Liver (tissue), 9 donors: ENCODE data around the gene CEACAM18. TPM values are rescaled to one million over a fixed set of nuclear protein-coding genes. Genes with fewer than 3 reads are reported as not detected.

Experiments
- DNase-seq: peaks from one replicate; pipeline ENCODE4 v3.0.0-alpha.2; 2017; ENCODE audit warnings: low spot score
- H3K27ac ChIP-seq, 2 donors: one replicate each; pipeline ENCODE4 v1.7.0; 2013; ENCODE audit warnings: inconsistent platforms in 2 of 2, low read length in 2 of 2, control low read depth in 1 of 2, low read depth in 1 of 2, mild to moderate bottlenecking in 1 of 2
- H3K27me3 ChIP-seq, 4 donors: one replicate each; pipeline versions ENCODE4 v1.6.1 to v1.7.0; 2013; ENCODE audit warnings: low read length in 3 of 4, inconsistent platforms in 1 of 4, mild to moderate bottlenecking in 1 of 4, moderate library complexity in 1 of 4; ENCODE audit not compliant: control insufficient read depth in 4 of 4, insufficient read depth in 4 of 4
- H3K36me3 ChIP-seq, 4 donors: one replicate each; pipeline versions ENCODE4 v1.6.1 to v1.7.0; 2013; ENCODE audit warnings: low read length in 3 of 4, mild to moderate bottlenecking in 3 of 4, low read depth in 1 of 4, moderate library complexity in 1 of 4; ENCODE audit not compliant: control insufficient read depth in 4 of 4, insufficient read depth in 3 of 4
- H3K4me1 ChIP-seq, 4 donors: one replicate each; pipeline versions ENCODE4 v1.6.1 to v1.7.0; 2013; ENCODE audit warnings: low read length in 3 of 4, mild to moderate bottlenecking in 3 of 4, moderate library complexity in 1 of 4; ENCODE audit not compliant: control insufficient read depth in 4 of 4, insufficient read depth in 4 of 4
- H3K4me3 ChIP-seq, 3 donors: one replicate each; pipeline versions ENCODE4 v1.6.1 to v1.7.0; 2013; ENCODE audit warnings: low read length in 3 of 3, control low read depth in 1 of 3, low read depth in 1 of 3, mild to moderate bottlenecking in 1 of 3
- H3K9ac ChIP-seq, 2 donors: one replicate each; pipeline ENCODE4 v1.7.0; 2013; ENCODE audit warnings: low read length in 2 of 2, mild to moderate bottlenecking in 2 of 2, moderate library complexity in 2 of 2, control low read depth in 1 of 2, low read depth in 1 of 2
- H3K9me3 ChIP-seq, 4 donors: one replicate each; pipeline versions ENCODE4 v1.6.1 to v1.7.0; 2013; ENCODE audit warnings: low read length in 3 of 4; ENCODE audit not compliant: control insufficient read depth in 4 of 4
- FOXA1 ChIP-seq: IDR thresholded peaks from 2 replicates; pipeline ENCODE4 v1.6.1; 2016; ENCODE audit warnings: antibody characterized with exemption
- FOXA2 ChIP-seq: IDR thresholded peaks from 2 replicates; pipeline ENCODE4 v1.6.1; 2016; ENCODE audit warnings: antibody characterized with exemption
- GABPA ChIP-seq, 2 donors: IDR thresholded peaks in 1 of 2; conservative IDR thresholded peaks in 1 of 2; 2 replicates each; pipeline ENCODE4 v1.6.1; 2016; ENCODE audit warnings: antibody characterized with exemption in 2 of 2, mild to moderate bottlenecking in 1 of 2, moderate library complexity in 1 of 2
- HNF4A ChIP-seq, 2 donors: conservative IDR thresholded peaks; 2 replicates each; pipeline ENCODE4 v1.6.1; 2016; ENCODE audit warnings: antibody characterized with exemption in 2 of 2, mild to moderate bottlenecking in 2 of 2
- HNF4G ChIP-seq: IDR thresholded peaks from 2 replicates; pipeline ENCODE4 v1.6.1; 2016; ENCODE audit warnings: antibody characterized with exemption
- JUND ChIP-seq, 2 donors: IDR thresholded peaks; 2 replicates each; pipeline ENCODE4 v1.6.1; 2016; ENCODE audit warnings: antibody characterized with exemption in 2 of 2
- RXRA ChIP-seq, 2 donors: IDR thresholded peaks; 2 replicates each; pipeline ENCODE4 v1.6.1; 2017 to 2018; ENCODE audit warnings: antibody characterized with exemption in 2 of 2, mild to moderate bottlenecking in 1 of 2
- SP1 ChIP-seq: IDR thresholded peaks from 2 replicates; pipeline ENCODE4 v1.6.1; 2018; ENCODE audit warnings: antibody characterized with exemption, mild to moderate bottlenecking
- TAF1 ChIP-seq: conservative IDR thresholded peaks from 2 replicates; pipeline ENCODE4 v1.6.1; 2016; ENCODE audit warnings: antibody characterized with exemption, mild to moderate bottlenecking
- YY1 ChIP-seq: IDR thresholded peaks from 2 replicates; pipeline ENCODE4 v1.6.1; 2016; ENCODE audit warnings: antibody characterized with exemption, mild to moderate bottlenecking
- WGBS: extraction: QIAGEN DNeasy Blood & Tissue Kit; methylation state at CpG from one replicate; pipeline ENCODE4 v1.1.7; 2013; 5-methylcytosine and 5-hydroxymethylcytosine counted together
- polyA plus RNA-seq, 2 donors: library from polyadenylated mRNA; stranded (reverse) in 1 of 2; unstranded in 1 of 2; fragments of 200-250 nt in 1 of 2; fragments of >200 nt in 1 of 2; fragmentation: Nextera tagmentation in 1 of 2; extraction: Ambion mirVana in 1 of 2; gene quantifications; one replicate each; pipeline versions ENCODE4 v1.2.1 to v1.2.3, GENCODE V29; 2013 to 2015
- total RNA-seq, 2 donors: library from RNA; depleted of rRNA; stranded (reverse); fragments of >200 nt; gene quantifications; one replicate each; pipeline ENCODE4 v1.2.3, GENCODE V29; 2014
- TF ChIP-seq, protein P1 (sequence below): IDR thresholded peaks from 2 replicates; pipeline ENCODE4 v1.6.1; 2016; ENCODE audit warnings: antibody characterized with exemption
- TF ChIP-seq, protein P2 (sequence below): IDR thresholded peaks from 2 replicates; pipeline ENCODE4 v1.6.1; 2016; ENCODE audit warnings: antibody characterized with exemption
- TF ChIP-seq, protein P3 (sequence below): IDR thresholded peaks from 2 replicates; pipeline ENCODE4 v1.6.1; 2016; ENCODE audit warnings: antibody characterized with exemption
- TF ChIP-seq, protein P4 (sequence below): IDR thresholded peaks from 2 replicates; pipeline ENCODE4 v1.6.1; 2016; ENCODE audit warnings: antibody characterized with exemption, mild to moderate bottlenecking
- TF ChIP-seq, protein P5 (sequence below): fragments of 150-350 bp; IDR thresholded peaks from 2 replicates; pipeline ENCODE4 v1.5.1; 2017; ENCODE audit warnings: improper control_type of control experiment, low read depth, low read length; ENCODE audit not compliant: missing input control
- donor health status: healthy.
- donor health status: healthy.
- donor health status: healthy.
- donor health status: healthy.
- donor health status: healthy.

CEACAM18 gene
- total and polyA plus RNA-seq, 4 donors = not detected

DNA sequence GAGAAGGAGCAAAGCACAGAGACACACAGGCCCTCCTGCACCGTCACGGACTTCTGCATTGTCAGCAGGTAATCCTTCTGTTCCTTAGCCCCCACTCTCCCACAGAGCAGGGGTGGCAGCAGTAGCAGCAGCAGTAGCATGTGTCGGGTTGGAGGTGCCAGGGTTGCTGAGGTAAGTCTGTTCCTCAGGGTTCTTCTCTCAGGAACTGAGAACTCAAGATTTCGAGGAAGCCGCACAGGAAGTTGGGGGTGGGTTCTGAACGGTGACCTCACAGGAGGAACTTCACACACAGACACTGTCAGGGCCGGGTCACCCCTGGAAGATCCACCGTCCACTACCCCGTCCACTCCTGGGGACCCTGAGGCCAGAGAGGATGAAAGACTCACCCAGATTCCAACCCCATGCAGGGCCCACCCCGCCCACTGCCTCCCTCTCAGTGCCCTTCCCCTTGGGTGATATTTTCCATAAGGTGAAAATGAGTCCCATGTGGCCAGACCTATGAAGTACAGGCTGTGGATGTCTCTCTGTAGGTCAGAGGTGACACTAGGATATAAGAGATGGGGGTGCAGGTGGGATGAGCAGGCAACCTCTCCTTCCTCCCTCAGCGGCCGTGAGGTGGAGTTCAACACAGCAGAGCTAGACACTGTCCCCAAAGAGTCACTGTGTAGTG, 23.4 kb downstream of the CEACAM18 start, which contains the start of gene SIGLEC12:
TSS of gene SIGLEC12 (minus strand) at position 207 of the 670 bp plus-strand sequence. CDS start at position 140, 67 bp downstream.
- WGBS = 61% methylated on average over 12 of the region's 12 CpGs

DNA sequence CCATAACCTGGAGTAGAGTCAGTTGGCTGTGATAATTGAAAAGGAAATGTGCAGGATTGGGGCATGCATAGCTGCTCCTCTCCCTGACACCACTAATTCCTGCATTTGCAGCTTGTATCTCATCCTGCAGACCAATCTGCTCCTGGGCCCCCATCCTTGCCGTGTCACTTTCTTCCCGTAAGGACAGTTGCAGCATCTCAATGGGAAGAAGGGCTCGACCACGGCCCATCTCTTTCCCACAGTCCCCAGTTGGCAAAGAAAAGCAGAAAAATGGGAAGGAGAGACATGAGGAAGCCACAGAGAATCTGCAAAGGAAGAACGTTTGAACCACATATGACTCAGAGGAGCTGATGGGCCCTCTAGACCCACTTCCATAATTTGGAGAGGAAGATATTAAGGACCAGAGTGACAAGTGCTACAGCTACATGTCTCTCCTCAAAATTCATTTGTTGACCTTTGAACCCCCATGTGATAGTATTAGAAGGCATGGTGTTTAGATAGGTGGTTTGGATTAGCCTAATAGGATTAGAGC, 25.0 kb downstream of the CEACAM18 start:
- TF ChIP-seq YY1 = no peak
- no peak for TF ChIP-seq RXRA (IDR thresholded peaks at IDR 0.05)
- no peak for TF ChIP-seq HNF4G
- TF ChIP-seq HNF4A (conservative IDR thresholded peaks at IDR 0.05) = no peak
- TF ChIP-seq, protein P1, sequence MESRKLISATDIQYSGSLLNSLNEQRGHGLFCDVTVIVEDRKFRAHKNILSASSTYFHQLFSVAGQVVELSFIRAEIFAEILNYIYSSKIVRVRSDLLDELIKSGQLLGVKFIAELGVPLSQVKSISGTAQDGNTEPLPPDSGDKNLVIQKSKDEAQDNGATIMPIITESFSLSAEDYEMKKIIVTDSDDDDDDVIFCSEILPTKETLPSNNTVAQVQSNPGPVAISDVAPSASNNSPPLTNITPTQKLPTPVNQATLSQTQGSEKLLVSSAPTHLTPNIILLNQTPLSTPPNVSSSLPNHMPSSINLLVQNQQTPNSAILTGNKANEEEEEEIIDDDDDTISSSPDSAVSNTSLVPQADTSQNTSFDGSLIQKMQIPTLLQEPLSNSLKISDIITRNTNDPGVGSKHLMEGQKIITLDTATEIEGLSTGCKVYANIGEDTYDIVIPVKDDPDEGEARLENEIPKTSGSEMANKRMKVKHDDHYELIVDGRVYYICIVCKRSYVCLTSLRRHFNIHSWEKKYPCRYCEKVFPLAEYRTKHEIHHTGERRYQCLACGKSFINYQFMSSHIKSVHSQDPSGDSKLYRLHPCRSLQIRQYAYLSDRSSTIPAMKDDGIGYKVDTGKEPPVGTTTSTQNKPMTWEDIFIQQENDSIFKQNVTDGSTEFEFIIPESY = no peak
- no peak for TF ChIP-seq TAF1
- TF ChIP-seq SP1 = no peak
- no peak for TF ChIP-seq JUND (IDR thresholded peaks at IDR 0.05)
- TF ChIP-seq GABPA (IDR thresholded peaks at IDR 0.05 in 1 of 2, conservative IDR thresholded peaks at IDR 0.05 in 1 of 2) = no peak
- TF ChIP-seq, protein P2, sequence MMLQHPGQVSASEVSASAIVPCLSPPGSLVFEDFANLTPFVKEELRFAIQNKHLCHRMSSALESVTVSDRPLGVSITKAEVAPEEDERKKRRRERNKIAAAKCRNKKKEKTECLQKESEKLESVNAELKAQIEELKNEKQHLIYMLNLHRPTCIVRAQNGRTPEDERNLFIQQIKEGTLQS = no peak
- Histone ChIP-seq H3K9me3 (peaks cover 0 to 3% (median 0%) of the 10 kb centered on the region in 4 donors), H3K9ac (no peak overlapping the region), H3K4me1 (no peaks in the 10 kb centered on the region), H3K4me3 (no peak overlapping the region), H3K27ac (no peak overlapping the region), H3K36me3 (no peaks in the 10 kb centered on the region), H3K27me3 (peaks cover 0 to 3% (median 0%) of the 10 kb centered on the region in 4 donors)
- no peak for DNase-seq
- WGBS = 71% methylated on average over 5 of the region's 5 CpGs

More for the DNA sequence above, 23.4 kb downstream of the CEACAM18 start, which contains the start of gene SIGLEC12:
- DNase-seq = no peak
- no peaks in the 10 kb centered on the region for H3K4me1 ChIP-seq
- H3K27me3 ChIP-seq = peaks cover 0 to 3% (median 0%) of the 10 kb centered on the region in 4 donors
- H3K9ac ChIP-seq = no peak within 1 kb of the TSS
- H3K4me3 ChIP-seq = no peak within 1 kb of the TSS
- no peaks in the 10 kb centered on the region for H3K36me3 ChIP-seq
- TF ChIP-seq TAF1 = no peak
- TF ChIP-seq FOXA2 = no peak
- TF ChIP-seq, protein P3, sequence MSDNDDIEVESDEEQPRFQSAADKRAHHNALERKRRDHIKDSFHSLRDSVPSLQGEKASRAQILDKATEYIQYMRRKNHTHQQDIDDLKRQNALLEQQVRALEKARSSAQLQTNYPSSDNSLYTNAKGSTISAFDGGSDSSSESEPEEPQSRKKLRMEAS = no peak
- TF ChIP-seq, protein P1 = no peak
- TF ChIP-seq YY1 = no peak
- TF ChIP-seq GABPA (IDR thresholded peaks at IDR 0.05 in 1 of 2, conservative IDR thresholded peaks at IDR 0.05 in 1 of 2) = no peak
- no peak for TF ChIP-seq FOXA1
- TF ChIP-seq, protein P4, sequence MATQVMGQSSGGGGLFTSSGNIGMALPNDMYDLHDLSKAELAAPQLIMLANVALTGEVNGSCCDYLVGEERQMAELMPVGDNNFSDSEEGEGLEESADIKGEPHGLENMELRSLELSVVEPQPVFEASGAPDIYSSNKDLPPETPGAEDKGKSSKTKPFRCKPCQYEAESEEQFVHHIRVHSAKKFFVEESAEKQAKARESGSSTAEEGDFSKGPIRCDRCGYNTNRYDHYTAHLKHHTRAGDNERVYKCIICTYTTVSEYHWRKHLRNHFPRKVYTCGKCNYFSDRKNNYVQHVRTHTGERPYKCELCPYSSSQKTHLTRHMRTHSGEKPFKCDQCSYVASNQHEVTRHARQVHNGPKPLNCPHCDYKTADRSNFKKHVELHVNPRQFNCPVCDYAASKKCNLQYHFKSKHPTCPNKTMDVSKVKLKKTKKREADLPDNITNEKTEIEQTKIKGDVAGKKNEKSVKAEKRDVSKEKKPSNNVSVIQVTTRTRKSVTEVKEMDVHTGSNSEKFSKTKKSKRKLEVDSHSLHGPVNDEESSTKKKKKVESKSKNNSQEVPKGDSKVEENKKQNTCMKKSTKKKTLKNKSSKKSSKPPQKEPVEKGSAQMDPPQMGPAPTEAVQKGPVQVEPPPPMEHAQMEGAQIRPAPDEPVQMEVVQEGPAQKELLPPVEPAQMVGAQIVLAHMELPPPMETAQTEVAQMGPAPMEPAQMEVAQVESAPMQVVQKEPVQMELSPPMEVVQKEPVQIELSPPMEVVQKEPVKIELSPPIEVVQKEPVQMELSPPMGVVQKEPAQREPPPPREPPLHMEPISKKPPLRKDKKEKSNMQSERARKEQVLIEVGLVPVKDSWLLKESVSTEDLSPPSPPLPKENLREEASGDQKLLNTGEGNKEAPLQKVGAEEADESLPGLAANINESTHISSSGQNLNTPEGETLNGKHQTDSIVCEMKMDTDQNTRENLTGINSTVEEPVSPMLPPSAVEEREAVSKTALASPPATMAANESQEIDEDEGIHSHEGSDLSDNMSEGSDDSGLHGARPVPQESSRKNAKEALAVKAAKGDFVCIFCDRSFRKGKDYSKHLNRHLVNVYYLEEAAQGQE = no peak
- TF ChIP-seq, protein P5, sequence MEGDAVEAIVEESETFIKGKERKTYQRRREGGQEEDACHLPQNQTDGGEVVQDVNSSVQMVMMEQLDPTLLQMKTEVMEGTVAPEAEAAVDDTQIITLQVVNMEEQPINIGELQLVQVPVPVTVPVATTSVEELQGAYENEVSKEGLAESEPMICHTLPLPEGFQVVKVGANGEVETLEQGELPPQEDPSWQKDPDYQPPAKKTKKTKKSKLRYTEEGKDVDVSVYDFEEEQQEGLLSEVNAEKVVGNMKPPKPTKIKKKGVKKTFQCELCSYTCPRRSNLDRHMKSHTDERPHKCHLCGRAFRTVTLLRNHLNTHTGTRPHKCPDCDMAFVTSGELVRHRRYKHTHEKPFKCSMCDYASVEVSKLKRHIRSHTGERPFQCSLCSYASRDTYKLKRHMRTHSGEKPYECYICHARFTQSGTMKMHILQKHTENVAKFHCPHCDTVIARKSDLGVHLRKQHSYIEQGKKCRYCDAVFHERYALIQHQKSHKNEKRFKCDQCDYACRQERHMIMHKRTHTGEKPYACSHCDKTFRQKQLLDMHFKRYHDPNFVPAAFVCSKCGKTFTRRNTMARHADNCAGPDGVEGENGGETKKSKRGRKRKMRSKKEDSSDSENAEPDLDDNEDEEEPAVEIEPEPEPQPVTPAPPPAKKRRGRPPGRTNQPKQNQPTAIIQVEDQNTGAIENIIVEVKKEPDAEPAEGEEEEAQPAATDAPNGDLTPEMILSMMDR = no peak
- TF ChIP-seq SP1 = no peak
- peaks cover 0 to 3% (median 0%) of the 10 kb centered on the region in 4 donors for H3K9me3 ChIP-seq
- H3K27ac ChIP-seq = no peak within 1 kb of the TSS
